Neural progenitor cell (in vitro differentiated cells): Measurements from ENCODE around the gene STRIP2. TPM values are rescaled to one million over a fixed set of nuclear protein-coding genes. Genes with fewer than 3 reads are reported as not detected.
A peak's percentile ranks its signal among the peaks of the same experiment; 100 is the strongest.

Experiments
- DNase-seq: peaks from one replicate; pipeline ENCODE4 v3.0.0-alpha.2; 2016; ENCODE audit warnings: low spot score
- H2AFZ ChIP-seq: fragments of 200-600 bp; sonication (generic); replicated peaks from 2 replicates; pipeline ENCODE4 v1.6.1; 2016; ENCODE audit warnings: antibody characterized with exemption
- H3F3A ChIP-seq: fragments of 200-600 bp; sonication (generic); 2 replicates; pipeline ENCODE4 v1.6.1; 2016; ENCODE audit warnings: antibody characterized with exemption, low read depth
- H3K27ac ChIP-seq: fragments of 200-600 bp; sonication (generic); 2 replicates; pipeline ENCODE4 v1.5.1; 2016; ENCODE audit warnings: mild to moderate bottlenecking
- H3K27me3 ChIP-seq: fragments of 200-600 bp; sonication (generic); 2 replicates; pipeline ENCODE4 v1.6.1; 2016; ENCODE audit warnings: mild to moderate bottlenecking, moderate library complexity
- H3K36me3 ChIP-seq: fragments of 200-600 bp; sonication (generic); 2 replicates; pipeline ENCODE4 v1.5.1; 2016
- H3K4me1 ChIP-seq: fragments of 200-600 bp; sonication (generic); 2 replicates; pipeline ENCODE4 v1.6.1; 2016; ENCODE audit warnings: mixed run types
- H3K4me2 ChIP-seq: fragments of 200-600 bp; sonication (generic); 2 replicates; pipeline ENCODE4 v1.6.1; 2016
- H3K4me3 ChIP-seq: fragments of 200-600 bp; sonication (generic); 2 replicates; pipeline ENCODE4 v1.5.1; 2016
- H3K79me2 ChIP-seq: fragments of 200-600 bp; sonication (generic); 2 replicates; pipeline ENCODE4 v1.6.1; 2016; ENCODE audit warnings: low read depth
- H3K9ac ChIP-seq: fragments of 200-600 bp; sonication (generic); 2 replicates; pipeline ENCODE4 v1.6.1; 2016
- H3K9me3 ChIP-seq: fragments of 200-600 bp; sonication (generic); 2 replicates; pipeline ENCODE4 v1.5.1; 2016; ENCODE audit warnings: low read depth
- H4K20me1 ChIP-seq: fragments of 200-600 bp; sonication (generic); 2 replicates; pipeline ENCODE4 v1.6.1; 2016; ENCODE audit warnings: low read depth
- H3K27ac Mint-ChIP-seq: 3 replicates; pipeline ENCODE4 v1.8.0; 2021; ENCODE audit warnings: mixed read lengths
- H3K27me3 Mint-ChIP-seq: 2 replicates; pipeline ENCODE4 v1.8.0; 2022; ENCODE audit warnings: low read depth, mild to moderate bottlenecking, inconsistent platforms, moderate library complexity, mixed read lengths; ENCODE audit not compliant: insufficient read depth
- H3K36me3 Mint-ChIP-seq: 3 replicates; pipeline ENCODE4 v1.8.0; 2021; ENCODE audit warnings: mixed read lengths
- H3K4me1 Mint-ChIP-seq: 3 replicates; pipeline ENCODE4 v1.8.0; 2021; ENCODE audit warnings: mixed read lengths
- H3K4me3 Mint-ChIP-seq: 3 replicates; pipeline ENCODE4 v1.8.0; 2021; ENCODE audit warnings: mild to moderate bottlenecking, moderate library complexity, mixed read lengths
- H3K9me3 Mint-ChIP-seq: 3 replicates; pipeline ENCODE4 v1.8.0; 2020; ENCODE audit warnings: mixed read lengths
- CTCF ChIP-seq: fragments of 200-600 bp; sonication (generic); IDR thresholded peaks from 2 replicates; pipeline ENCODE4 v1.5.1; 2017; ENCODE audit warnings: antibody characterized with exemption, mild to moderate bottlenecking
- EZH2 ChIP-seq: fragments of 200-600 bp; sonication (generic); IDR thresholded peaks from 2 replicates; pipeline ENCODE4 v1.6.1; 2017; ENCODE audit warnings: antibody characterized with exemption, mild to moderate bottlenecking, moderate library complexity
- EZH2phosphoT487 ChIP-seq: fragments of 200-600 bp; sonication (generic); IDR thresholded peaks from 2 replicates; pipeline ENCODE4 v1.6.1; 2017; ENCODE audit warnings: antibody characterized with exemption
- total RNA-seq: library from RNA; depleted of rRNA; stranded (reverse); fragments of >200 nt; gene quantifications from 2 replicates; pipeline ENCODE4 v1.2.3, GENCODE V29; 2015; ENCODE audit warnings: low replicate concordance

The STRIP2 gene
- total RNA-seq, 1 donor from 2014 or later: 11.6 TPM

GRCh38 chr7:129519464-129519863 lies 85.2 kb downstream of the STRIP2 start:
- H3K27ac Mint-ChIP-seq: no peak overlapping the region
- H3K27ac ChIP-seq: no peak overlapping the region
- no peak for DNase-seq

GRCh38 chr7:129522088-129522970 lies 88.1 kb downstream of the STRIP2 start:
- H3K4me1 ChIP-seq: no peaks in the 10 kb centered on the region

More at GRCh38 chr7:129519464-129519863, 85.2 kb downstream of the STRIP2 start:
- H3K4me2 ChIP-seq: no peak overlapping the region
- no peaks in the 10 kb centered on the region for H4K20me1 ChIP-seq
- H3K9ac ChIP-seq: no peak overlapping the region
- TF ChIP-seq CTCF (no peak), EZH2 (no peak), EZH2phosphoT487 (no peak)
- no peak overlapping the region for H3K4me3 ChIP-seq
- Mint-ChIP-seq H3K4me1 (peaks cover 4% of the 10 kb centered on the region), H3K36me3 (no peaks in the 10 kb centered on the region), H3K27me3 (peaks cover 12% of the 10 kb centered on the region), H3K4me3 (no peak overlapping the region), H3K9me3 (no peaks in the 10 kb centered on the region)
- no peaks in the 10 kb centered on the region for H3K9me3 ChIP-seq
- H3K79me2 ChIP-seq: no peaks in the 10 kb centered on the region
- H3K27me3 ChIP-seq: peaks cover 4% of the 10 kb centered on the region
- no peaks in the 10 kb centered on the region for H3K4me1 ChIP-seq
- H3F3A ChIP-seq: peaks cover 5% of the 10 kb centered on the region
- H2AFZ ChIP-seq: no peak overlapping the region
- H3K36me3 ChIP-seq: no peaks in the 10 kb centered on the region

GRCh38 chr7:129522971-129523340 lies 88.7 kb downstream of the STRIP2 start:
- Mint-ChIP-seq H3K4me1 (peaks cover 4% of the 10 kb centered on the region), H3K36me3 (no peaks in the 10 kb centered on the region), H3K27ac (no peak overlapping the region), H3K4me3 (peak overlapping the region; percentile 24), H3K9me3 (no peaks in the 10 kb centered on the region), H3K27me3 (peaks cover 10% of the 10 kb centered on the region)
- H3K9me3 ChIP-seq: no peaks in the 10 kb centered on the region
- peaks cover 4% of the 10 kb centered on the region for H3K27me3 ChIP-seq
- H3K36me3 ChIP-seq: no peaks in the 10 kb centered on the region
- H3K9ac ChIP-seq: no peak overlapping the region
- H3F3A ChIP-seq: peaks cover 5% of the 10 kb centered on the region
- DNase-seq: no peak
- H3K27ac ChIP-seq: no peak overlapping the region
- H3K79me2 ChIP-seq: no peaks in the 10 kb centered on the region
- H4K20me1 ChIP-seq: no peaks in the 10 kb centered on the region
- H3K4me2 ChIP-seq: no peak overlapping the region
- TF ChIP-seq EZH2 (no peak), EZH2phosphoT487 (no peak), CTCF (no peak)
- no peak overlapping the region for H2AFZ ChIP-seq
- H3K4me1 ChIP-seq: no peaks in the 10 kb centered on the region
- H3K4me3 ChIP-seq: no peak overlapping the region

More at GRCh38 chr7:129522088-129522970, 88.1 kb downstream of the STRIP2 start:
- H3K27me3 Mint-ChIP-seq: peaks cover 10% of the 10 kb centered on the region
- peak; percentile 55 for DNase-seq
- TF ChIP-seq CTCF: no peak
- TF ChIP-seq EZH2: no peak
- TF ChIP-seq EZH2phosphoT487: no peak
- H3K4me1 Mint-ChIP-seq: peaks cover 4% of the 10 kb centered on the region
- H3K27ac Mint-ChIP-seq: no peak overlapping the region
- H3K9me3 Mint-ChIP-seq: no peaks in the 10 kb centered on the region
- no peaks in the 10 kb centered on the region for H3K36me3 Mint-ChIP-seq
- H3K4me3 ChIP-seq: no peak overlapping the region
- peaks cover 5% of the 10 kb centered on the region for H3F3A ChIP-seq
- H3K27me3 ChIP-seq: peaks cover 4% of the 10 kb centered on the region
- H3K4me3 Mint-ChIP-seq: no peak overlapping the region
- no peak overlapping the region for H3K4me2 ChIP-seq
- H3K27ac ChIP-seq: no peak overlapping the region
- no peaks in the 10 kb centered on the region for H3K79me2 ChIP-seq
- H2AFZ ChIP-seq: no peak overlapping the region
- H3K36me3 ChIP-seq: no peaks in the 10 kb centered on the region
- no peak overlapping the region for H3K9ac ChIP-seq
- H4K20me1 ChIP-seq: no peaks in the 10 kb centered on the region
- H3K9me3 ChIP-seq: no peaks in the 10 kb centered on the region
